Measurements from ENCODE around the gene NOL3. TPM values are rescaled to one million over a fixed set of nuclear protein-coding genes. Genes with fewer than 3 reads are reported as not detected.

The NOL3 gene
- total and polyA plus RNA-seq, 4 donors = 25.3 to 51.9 (median 41.2) TPM

DNA sequence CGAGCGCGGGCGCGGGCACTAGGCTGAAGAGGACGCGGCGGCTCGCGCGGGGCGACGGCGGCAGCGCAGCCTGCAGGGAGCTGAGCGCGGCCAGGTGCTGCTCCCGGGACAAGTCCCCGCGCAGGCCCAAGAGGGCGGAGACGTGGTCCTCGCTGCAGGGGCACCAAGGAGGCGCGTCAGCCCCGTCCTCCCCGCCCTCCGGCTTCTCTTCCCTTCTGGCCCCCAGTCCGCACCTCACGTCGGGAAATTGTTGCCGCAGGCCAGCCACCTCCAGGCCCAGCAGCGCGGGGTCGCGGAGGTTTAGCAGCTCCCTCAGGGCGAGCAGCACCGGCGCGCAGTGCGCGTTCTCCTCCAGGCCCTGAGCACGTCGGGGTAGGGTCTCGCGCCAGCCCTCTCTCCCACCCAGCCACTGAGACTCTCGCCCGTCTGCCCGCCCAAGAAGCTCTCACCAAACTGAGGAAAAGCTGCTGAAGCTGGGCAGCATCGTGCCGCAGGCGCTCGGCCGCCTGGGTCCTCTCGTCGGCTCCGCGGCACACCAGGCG, 14.2 kb downstream of the NOL3 start:
- no peak overlapping the region for H3K9ac ChIP-seq (ENCODE audit: insufficient read depth in 1 of 2, low read length in 2 of 2)
- no peaks in the 10 kb centered on the region for H3K9me3 ChIP-seq (ENCODE audit: control insufficient read depth in 4 of 4, insufficient read depth in 3 of 4, low read length in 3 of 4)
- DNase-seq (no peak), ATAC-seq (ENCODE audit: insufficient read depth, low FRiP score) (peak; percentile 22)
- H3K27me3 ChIP-seq (ENCODE audit: control insufficient read depth in 3 of 3, insufficient read depth in 3 of 3, low read length in 2 of 3) = no peaks in the 10 kb centered on the region
- H3K4me1 ChIP-seq (ENCODE audit: control insufficient read depth in 5 of 5, insufficient read depth in 5 of 5, low read length in 5 of 5) = peaks cover 0 to 33% (median 12%) of the 10 kb centered on the region in 5 donors
- 9 to 19% methylated on average over 39 to 59 of the region's 59 CpGs for WGBS, 2 donors
- H3K36me3 ChIP-seq (ENCODE audit: control insufficient read depth in 4 of 4, insufficient read depth in 4 of 4, low read length in 4 of 4) = no peaks in the 10 kb centered on the region
- H3K27ac ChIP-seq (ENCODE audit: low read depth in 1 of 2, low read length in 1 of 2) = peak overlapping the region; percentile 92 to 95
- peak overlapping the region; percentile 59 for H3K4me3 ChIP-seq
- TF ChIP-seq, protein P1, sequence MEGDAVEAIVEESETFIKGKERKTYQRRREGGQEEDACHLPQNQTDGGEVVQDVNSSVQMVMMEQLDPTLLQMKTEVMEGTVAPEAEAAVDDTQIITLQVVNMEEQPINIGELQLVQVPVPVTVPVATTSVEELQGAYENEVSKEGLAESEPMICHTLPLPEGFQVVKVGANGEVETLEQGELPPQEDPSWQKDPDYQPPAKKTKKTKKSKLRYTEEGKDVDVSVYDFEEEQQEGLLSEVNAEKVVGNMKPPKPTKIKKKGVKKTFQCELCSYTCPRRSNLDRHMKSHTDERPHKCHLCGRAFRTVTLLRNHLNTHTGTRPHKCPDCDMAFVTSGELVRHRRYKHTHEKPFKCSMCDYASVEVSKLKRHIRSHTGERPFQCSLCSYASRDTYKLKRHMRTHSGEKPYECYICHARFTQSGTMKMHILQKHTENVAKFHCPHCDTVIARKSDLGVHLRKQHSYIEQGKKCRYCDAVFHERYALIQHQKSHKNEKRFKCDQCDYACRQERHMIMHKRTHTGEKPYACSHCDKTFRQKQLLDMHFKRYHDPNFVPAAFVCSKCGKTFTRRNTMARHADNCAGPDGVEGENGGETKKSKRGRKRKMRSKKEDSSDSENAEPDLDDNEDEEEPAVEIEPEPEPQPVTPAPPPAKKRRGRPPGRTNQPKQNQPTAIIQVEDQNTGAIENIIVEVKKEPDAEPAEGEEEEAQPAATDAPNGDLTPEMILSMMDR (IDR thresholded peaks at IDR 0.05; ENCODE audit: control extremely low read depth, extremely low read depth) = no peak

DNA sequence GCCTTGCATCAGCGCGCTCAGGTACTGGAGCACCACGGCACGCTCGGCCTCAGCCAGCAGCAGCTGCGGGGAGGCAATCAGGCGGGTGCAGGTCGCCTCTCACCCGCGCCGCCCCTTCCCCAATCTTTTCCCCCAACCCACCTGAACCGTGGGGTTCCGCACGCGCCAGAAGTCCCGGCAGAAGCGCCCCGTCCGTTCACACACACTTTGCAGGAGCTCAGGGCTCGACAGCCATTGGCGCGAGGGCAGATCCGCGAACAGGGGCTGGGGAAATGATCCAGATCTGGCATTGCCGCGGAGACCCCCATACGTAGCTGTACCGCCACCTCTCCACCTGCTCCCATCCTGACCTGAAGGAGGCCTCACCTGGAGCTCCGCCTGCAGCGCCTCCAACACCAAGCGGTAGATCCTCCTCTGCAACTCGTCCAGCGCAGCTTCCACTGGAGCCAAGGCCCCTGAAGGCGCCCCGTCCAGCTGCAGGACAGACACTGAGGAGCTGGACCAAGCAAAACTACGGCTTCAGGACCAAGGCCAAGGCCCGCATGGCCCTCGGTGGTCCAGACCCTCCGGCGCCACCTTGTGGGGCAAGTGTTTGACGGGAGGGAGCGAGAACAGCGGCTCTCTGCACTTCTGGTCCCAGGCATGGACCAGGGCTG, 14.8 kb downstream of the NOL3 start:
- H3K4me1 ChIP-seq (ENCODE audit: control insufficient read depth in 5 of 5, insufficient read depth in 5 of 5, low read length in 5 of 5) = peaks cover 0 to 33% (median 12%) of the 10 kb centered on the region in 5 donors
- TF ChIP-seq, protein P1 (IDR thresholded peaks at IDR 0.05; ENCODE audit: control extremely low read depth, extremely low read depth) = peak; percentile 56
- 19 to 21% methylated on average over 43 of the region's 43 CpGs for WGBS, 2 donors
- H3K9ac ChIP-seq (ENCODE audit: insufficient read depth in 1 of 2, low read length in 2 of 2) = no peak overlapping the region
- H3K27me3 ChIP-seq (ENCODE audit: control insufficient read depth in 3 of 3, insufficient read depth in 3 of 3, low read length in 2 of 3) = no peaks in the 10 kb centered on the region
- no peaks in the 10 kb centered on the region for H3K9me3 ChIP-seq (ENCODE audit: control insufficient read depth in 4 of 4, insufficient read depth in 3 of 4, low read length in 3 of 4)
- no peaks in the 10 kb centered on the region for H3K36me3 ChIP-seq (ENCODE audit: control insufficient read depth in 4 of 4, insufficient read depth in 4 of 4, low read length in 4 of 4)
- no peak overlapping the region for H3K27ac ChIP-seq (ENCODE audit: low read depth in 1 of 2, low read length in 1 of 2)
- H3K4me3 ChIP-seq = no peak overlapping the region
- ATAC-seq (ENCODE audit: insufficient read depth, low FRiP score) (peak; percentile 50), DNase-seq (peak; percentile 91 to 93 (median 93))

DNA sequence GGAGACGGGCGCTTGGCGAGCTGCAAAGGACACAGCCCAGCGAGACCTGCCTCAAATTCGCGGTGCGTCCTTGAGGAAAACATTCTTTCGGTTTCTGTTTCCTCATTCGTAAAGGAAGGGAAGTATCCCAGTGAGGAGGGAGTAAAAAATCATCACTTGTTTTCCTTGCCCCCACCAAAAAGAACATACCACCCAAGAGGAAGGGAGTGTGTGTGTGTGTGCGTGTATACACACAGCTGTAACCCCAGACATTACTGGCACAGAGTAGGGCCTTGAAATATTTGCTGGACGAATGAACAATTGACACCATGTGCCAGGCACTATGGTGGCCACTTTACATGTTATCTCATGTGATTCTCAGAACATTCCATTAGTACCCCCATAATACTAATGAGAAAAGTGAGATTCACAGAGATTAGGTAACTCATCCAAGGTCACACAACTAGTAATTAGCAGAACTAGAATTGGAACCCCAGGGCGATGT, 15.4 kb downstream of the NOL3 start:
- Histone ChIP-seq H3K4me3 (no peak overlapping the region), H3K9me3 (ENCODE audit: control insufficient read depth in 4 of 4, insufficient read depth in 3 of 4, low read length in 3 of 4) (no peaks in the 10 kb centered on the region), H3K36me3 (ENCODE audit: control insufficient read depth in 4 of 4, insufficient read depth in 4 of 4, low read length in 4 of 4) (no peaks in the 10 kb centered on the region), H3K4me1 (ENCODE audit: control insufficient read depth in 5 of 5, insufficient read depth in 5 of 5, low read length in 5 of 5) (peaks cover 0 to 33% (median 16%) of the 10 kb centered on the region in 5 donors), H3K27me3 (ENCODE audit: control insufficient read depth in 3 of 3, insufficient read depth in 3 of 3, low read length in 2 of 3) (no peaks in the 10 kb centered on the region), H3K27ac (ENCODE audit: low read depth in 1 of 2, low read length in 1 of 2) (no peak overlapping the region), H3K9ac (ENCODE audit: insufficient read depth in 1 of 2, low read length in 2 of 2) (no peak overlapping the region)
- DNase-seq (no peak), ATAC-seq (ENCODE audit: insufficient read depth, low FRiP score) (no peak)
- TF ChIP-seq, protein P1 (IDR thresholded peaks at IDR 0.05; ENCODE audit: control extremely low read depth, extremely low read depth) = no peak
- 11 to 12% methylated on average over 12 of the region's 12 CpGs for WGBS, 2 donors

All from lung (tissue), 12 donors.